GM21576 (cell line): ENCODE data around the gene WNT7B.

Experiments
- ATAC-seq: cut with Tn5 transposase; IDR thresholded peaks from one replicate; pipeline ENCODE4 v1.9.1; 2021; ENCODE audit warnings: mild to moderate bottlenecking, moderate library complexity; ENCODE audit not compliant: unreplicated experiment

The WNT7B gene

DNA sequence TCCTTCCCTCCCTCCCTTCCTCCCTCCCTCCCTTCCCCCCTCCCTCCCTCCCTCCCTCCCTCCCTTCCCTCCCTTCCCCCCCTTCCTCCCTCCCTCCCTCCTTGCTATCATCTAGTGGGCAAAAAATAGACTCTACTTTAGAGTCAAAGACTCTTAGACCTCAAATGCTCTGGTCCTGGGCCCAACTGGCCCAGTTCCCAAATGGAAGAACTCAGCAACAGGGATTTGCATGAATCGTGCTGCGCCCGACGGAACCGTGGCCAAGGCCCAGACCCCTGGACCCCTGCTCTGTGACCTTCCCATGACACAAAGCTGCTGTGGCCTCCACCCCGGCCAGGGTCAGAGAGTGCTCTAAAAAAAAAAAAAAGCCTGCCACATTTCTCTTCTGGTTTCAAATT is 97.4 kb downstream of the WNT7B start:
- ATAC-seq, result no peak

DNA sequence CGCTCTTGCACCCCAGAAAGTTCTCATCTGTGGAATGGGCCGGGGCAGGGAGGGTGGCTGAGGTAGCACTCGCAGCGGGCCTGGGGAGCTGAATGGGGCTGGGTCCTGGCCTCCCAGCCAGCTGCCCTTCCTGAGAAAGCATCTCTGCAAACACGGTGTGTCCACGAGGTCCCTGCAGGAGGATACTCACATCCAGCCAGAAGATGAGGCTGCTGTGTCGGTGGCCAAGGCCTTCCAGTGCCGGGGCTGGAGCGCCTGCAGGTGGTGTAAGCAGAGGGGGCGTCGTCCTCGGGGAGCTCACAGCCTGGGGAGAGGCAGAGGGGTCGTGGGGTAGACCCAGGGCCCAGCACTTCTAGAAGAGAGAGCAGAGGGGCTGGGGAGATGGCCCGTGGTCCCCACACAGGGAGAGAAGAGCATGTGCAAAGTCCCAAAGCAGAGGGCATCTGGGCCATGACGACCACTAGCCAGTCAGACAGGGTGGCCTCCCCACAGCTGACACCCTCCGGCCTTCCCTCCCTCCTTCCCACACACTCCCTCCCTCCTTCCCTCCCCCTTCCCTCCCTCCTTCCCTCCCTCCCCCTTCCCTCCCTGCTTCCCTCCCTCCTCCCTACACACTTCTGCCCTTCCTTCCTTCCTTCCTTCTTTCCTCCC is 97.9 kb downstream of the WNT7B start:
- no peak for ATAC-seq

DNA sequence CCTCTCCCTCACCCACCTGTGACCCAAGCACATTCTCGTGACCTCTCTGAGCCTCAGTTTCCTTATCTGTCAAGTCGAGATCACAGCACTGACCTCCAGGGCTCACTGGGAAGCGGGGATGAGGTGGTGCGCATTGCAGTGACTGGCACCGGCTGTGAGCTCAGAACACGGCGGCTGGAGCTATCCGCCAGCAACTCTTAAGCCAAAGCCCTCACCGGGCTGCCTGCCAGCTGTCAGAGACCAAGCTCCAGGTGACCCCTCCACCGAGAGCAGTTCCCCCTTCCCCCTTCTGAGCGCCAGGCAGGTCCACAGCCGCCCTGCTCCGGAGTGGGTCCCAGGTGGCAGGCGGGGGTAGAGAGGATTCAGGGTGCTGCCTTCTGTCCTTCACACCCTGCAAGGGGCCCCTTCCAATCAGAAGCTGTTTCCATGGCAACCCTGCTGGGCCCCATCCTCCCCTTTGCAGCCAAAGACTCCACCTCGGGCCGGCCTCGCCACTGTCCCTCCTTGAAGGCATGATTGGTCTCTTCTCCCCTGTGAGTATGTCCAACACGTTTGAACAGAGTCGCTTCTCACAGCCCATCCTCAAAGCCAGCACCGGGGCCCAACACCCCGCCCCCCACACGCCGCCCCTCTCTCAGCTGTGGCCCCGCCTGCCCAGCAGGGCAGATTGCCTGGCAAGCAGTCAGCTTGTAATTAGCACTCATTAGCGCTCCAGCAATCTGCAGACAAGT is 98.7 kb downstream of the WNT7B start:
- ATAC-seq, result no peak

DNA sequence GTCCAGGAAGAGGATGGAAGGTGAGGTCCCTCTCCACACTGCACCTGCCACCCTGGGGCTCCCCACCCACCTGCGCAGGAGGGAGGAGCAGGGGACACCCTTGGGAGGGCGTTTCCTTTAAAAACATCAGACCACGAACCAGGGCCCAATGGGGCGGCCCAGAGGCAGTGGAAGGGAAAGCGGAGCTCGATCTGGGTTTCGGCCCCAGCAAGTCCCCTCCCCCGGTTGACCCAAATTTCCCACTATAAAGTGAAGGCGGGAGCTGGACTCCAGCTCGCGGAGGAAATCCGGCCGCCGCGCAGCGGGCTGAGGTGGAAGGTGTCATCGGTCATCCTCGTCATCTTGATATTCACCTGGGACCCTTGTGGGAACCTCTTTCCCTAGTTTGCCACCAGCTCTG is 99.3 kb downstream of the WNT7B start:
- no peak for ATAC-seq

DNA sequence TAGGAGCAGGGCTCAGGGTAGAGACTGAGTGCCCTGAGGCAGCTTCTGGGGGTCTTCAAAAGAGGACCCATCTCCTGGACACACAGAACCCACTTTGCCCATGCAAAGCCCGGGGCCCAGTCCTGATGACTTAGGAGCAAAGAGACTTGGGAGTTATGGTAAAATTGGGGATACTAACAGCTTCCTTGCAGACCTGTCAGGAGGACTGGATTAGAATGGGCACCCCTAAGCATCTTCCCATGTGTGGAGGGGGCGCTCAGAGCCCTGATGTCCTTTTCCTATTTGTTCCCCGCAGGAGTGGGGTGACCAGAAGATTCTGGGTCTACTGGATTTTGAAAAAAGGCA is 100.0 kb downstream of the WNT7B start:
- ATAC-seq, result no peak

DNA sequence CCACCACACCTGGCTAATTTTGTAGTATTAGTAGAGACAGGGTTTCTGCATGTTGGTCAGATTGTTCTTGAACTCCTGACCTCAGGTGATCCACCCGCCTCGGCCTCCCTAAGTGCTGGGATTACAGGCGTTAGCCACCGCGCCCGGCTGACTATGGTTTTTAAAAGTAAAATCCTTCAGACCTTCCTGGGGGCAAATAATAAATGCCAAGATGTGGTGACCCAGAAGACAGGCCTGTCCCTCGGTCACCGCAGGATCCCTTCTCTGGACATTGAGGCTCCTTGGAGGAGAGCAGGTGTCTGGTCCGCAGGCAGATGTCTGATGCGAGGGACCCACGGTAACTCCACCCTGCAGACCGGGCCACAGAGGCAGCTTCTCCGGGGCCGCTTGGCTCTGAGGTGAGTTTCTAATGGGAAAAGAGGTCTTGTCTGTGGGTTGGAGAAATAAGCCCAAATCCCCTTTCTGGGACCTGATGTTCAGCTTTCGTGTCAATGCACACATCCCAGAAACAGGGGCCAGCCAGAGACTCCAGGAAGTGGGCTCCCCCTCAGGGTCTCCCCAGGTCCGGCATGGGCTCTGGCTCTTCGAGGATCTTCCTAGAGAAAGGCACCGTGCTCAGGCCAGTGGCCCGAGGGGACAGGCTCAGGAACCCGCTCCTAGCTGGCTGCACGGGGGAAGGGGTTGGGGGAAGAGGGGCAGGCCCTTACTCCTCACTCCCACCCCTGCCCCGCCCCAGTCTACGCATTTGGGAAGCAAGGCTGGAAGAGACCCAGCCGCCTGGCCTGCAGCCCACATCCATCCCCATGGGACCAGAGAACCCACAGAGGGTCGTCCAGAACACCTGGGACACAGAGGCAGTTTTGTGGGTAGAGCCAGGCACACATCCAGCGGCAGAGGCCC is 100.6 kb downstream of the WNT7B start:
- ATAC-seq, result no peak

DNA sequence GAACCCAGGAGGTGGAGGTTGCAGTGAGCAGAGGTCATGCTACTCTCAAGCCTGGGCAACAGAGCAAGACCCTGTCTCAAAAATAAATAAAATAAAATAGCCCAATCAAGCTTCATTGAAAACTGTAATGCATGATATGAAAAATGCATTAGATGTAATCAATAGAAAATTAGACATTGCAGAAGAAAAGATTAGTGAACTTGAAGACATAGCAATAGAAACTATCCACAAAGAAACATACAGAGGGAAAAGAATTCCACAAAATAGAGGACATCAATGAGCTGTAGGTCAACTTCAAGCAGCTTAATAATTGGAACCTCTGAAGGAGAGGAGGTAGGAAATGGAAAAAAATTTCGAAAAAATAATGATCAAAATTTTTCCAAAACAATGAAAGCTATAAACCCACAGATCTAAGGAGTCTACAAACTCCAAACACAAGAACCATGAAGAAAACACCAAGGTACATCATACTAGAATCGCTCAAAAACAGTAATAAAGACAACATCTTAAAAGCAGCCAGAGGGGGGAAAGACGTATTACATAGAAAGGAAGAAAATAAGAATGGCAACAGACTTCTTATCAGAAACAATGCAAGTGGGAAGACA is 104.2 kb downstream of the WNT7B start:
- ATAC-seq, result no peak

DNA sequence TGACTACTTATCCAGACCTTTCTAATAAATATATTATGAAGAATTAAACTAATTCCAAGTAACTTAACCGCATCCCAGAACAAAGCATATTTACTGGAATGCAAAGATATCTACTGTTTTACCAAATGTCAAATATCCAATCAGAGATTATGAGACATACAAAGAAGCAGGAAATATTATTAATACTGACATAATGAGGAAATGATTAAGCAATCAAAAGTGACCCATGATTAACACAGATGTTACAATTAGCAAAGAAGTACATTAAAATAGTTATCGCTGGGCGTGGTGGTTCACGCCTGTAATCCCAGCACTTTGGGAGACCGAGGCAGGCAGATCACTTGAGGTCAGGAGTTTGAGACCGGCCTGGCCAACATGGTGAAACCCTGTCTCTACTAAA is 105.2 kb downstream of the WNT7B start:
- no peak for ATAC-seq
